DMS153 (cell line): ENCODE data around the gene TMEM255B.

Experiments used
- DNase-seq: peaks from one replicate; lab custom pipeline; 2025; lab: John Stamatoyannopoulos, UW

TMEM255B gene

GRCh38 chr13:113862191-113862930 lies 103.3 kb downstream of the TMEM255B start:
- DNase-seq = no peak

GRCh38 chr13:113862931-113863523 lies 104.0 kb downstream of the TMEM255B start:
- DNase-seq = no peak

GRCh38 chr13:113863524-113864272 lies 104.7 kb downstream of the TMEM255B start, which contains the start of gene GAS6:
Gene GAS6 (minus strand): TSS chr13:113864076. CDS start chr13:113863920, 156 bp downstream.
- no peak for DNase-seq

- DNase-seq = no peak
Measured at GRCh38 chr13:113864273-113864890, 105.4 kb downstream of the TMEM255B start.

- DNase-seq = no peak
Measured at GRCh38 chr13:113865427-113865826, 106.4 kb downstream of the TMEM255B start.
